Measurements from ENCODE around the gene RAPGEF6.

Gene RAPGEF6

GRCh38 chr5:131610198-131611063 lies 24.6 kb downstream of the RAPGEF6 start:
- H3K4me2 ChIP-seq (ENCODE audit: low read length): no peak overlapping the region
- TF ChIP-seq CTCF (IDR thresholded peaks at IDR 0.05; ENCODE audit: low read depth, low read length) (no peak), EZH2phosphoT487 (IDR thresholded peaks at IDR 0.05; ENCODE audit: low read depth) (no peak)
- H3K4me1 ChIP-seq (ENCODE audit: low read length): no peaks in the 10 kb centered on the region
- H4K20me1 ChIP-seq (ENCODE audit: insufficient read depth, low read length): peaks cover 77% of the 10 kb centered on the region
- H3K9me3 ChIP-seq (ENCODE audit: insufficient read depth, low read length): no peaks in the 10 kb centered on the region
- peaks cover 7% of the 10 kb centered on the region for H3K36me3 ChIP-seq (replicated peaks; ENCODE audit: low read depth, low read length)
- H3K27ac ChIP-seq (ENCODE audit: low read length): no peak overlapping the region
- H2AFZ ChIP-seq (ENCODE audit: low read depth, low read length): no peak overlapping the region
- H3K4me3 ChIP-seq (ENCODE audit: low read length): no peak overlapping the region
- peaks cover 90% of the 10 kb centered on the region for H3K79me2 ChIP-seq (ENCODE audit: low read length)
- H3K9ac ChIP-seq (ENCODE audit: low read length): no peak overlapping the region
- H3K27me3 ChIP-seq (ENCODE audit: low read depth, low read length): no peaks in the 10 kb centered on the region

GRCh38 chr5:131609774-131610173 lies 25.3 kb downstream of the RAPGEF6 start:
- Histone ChIP-seq H3K9me3 (ENCODE audit: insufficient read depth, low read length) (no peaks in the 10 kb centered on the region), H3K36me3 (replicated peaks; ENCODE audit: low read depth, low read length) (peaks cover 4% of the 10 kb centered on the region), H3K9ac (ENCODE audit: low read length) (no peak overlapping the region), H2AFZ (ENCODE audit: low read depth, low read length) (no peak overlapping the region), H3K4me2 (ENCODE audit: low read length) (no peak overlapping the region), H3K4me3 (ENCODE audit: low read length) (no peak overlapping the region), H4K20me1 (ENCODE audit: insufficient read depth, low read length) (peaks cover 76% of the 10 kb centered on the region), H3K27ac (ENCODE audit: low read length) (no peak overlapping the region), H3K79me2 (ENCODE audit: low read length) (peaks cover 89% of the 10 kb centered on the region), H3K27me3 (ENCODE audit: low read depth, low read length) (no peaks in the 10 kb centered on the region), H3K4me1 (ENCODE audit: low read length) (no peaks in the 10 kb centered on the region)
- no peak for TF ChIP-seq EZH2phosphoT487 (IDR thresholded peaks at IDR 0.05; ENCODE audit: low read depth)
- TF ChIP-seq CTCF (IDR thresholded peaks at IDR 0.05; ENCODE audit: low read depth, low read length): no peak

GRCh38 chr5:131608597-131608996 lies 26.4 kb downstream of the RAPGEF6 start:
- Histone ChIP-seq H3K4me2 (ENCODE audit: low read length) (no peak overlapping the region), H3K36me3 (replicated peaks; ENCODE audit: low read depth, low read length) (no peaks in the 10 kb centered on the region)

More at GRCh38 chr5:131608597-131608996, 26.4 kb downstream of the RAPGEF6 start:
- no peak for TF ChIP-seq EZH2phosphoT487 (IDR thresholded peaks at IDR 0.05; ENCODE audit: low read depth)
- no peak for TF ChIP-seq CTCF (IDR thresholded peaks at IDR 0.05; ENCODE audit: low read depth, low read length)
- H3K27ac ChIP-seq (ENCODE audit: low read length): no peak overlapping the region
- H3K9ac ChIP-seq (ENCODE audit: low read length): no peak overlapping the region
- no peaks in the 10 kb centered on the region for H3K27me3 ChIP-seq (ENCODE audit: low read depth, low read length)
- peaks cover 76% of the 10 kb centered on the region for H4K20me1 ChIP-seq (ENCODE audit: insufficient read depth, low read length)
- peaks cover 86% of the 10 kb centered on the region for H3K79me2 ChIP-seq (ENCODE audit: low read length)
- H3K4me3 ChIP-seq (ENCODE audit: low read length): no peak overlapping the region
- H3K9me3 ChIP-seq (ENCODE audit: insufficient read depth, low read length): no peaks in the 10 kb centered on the region
- H3K4me1 ChIP-seq (ENCODE audit: low read length): no peaks in the 10 kb centered on the region
- no peak overlapping the region for H2AFZ ChIP-seq (ENCODE audit: low read depth, low read length)
